Type B pancreatic cell (in vitro differentiated cells): Measurements from ENCODE around the gene LRRC1. TPM values are rescaled to one million over a fixed set of nuclear protein-coding genes. Genes with fewer than 3 reads are reported as not detected.

Source experiments
- DNase-seq: peaks from one replicate; pipeline ENCODE4 v3.0.0; 2021; ENCODE audit warnings: mixed read lengths; ENCODE audit not compliant: unreplicated experiment; ENCODE audit errors: extremely low spot score
- H3K27ac Mint-ChIP-seq: 2 replicates; pipeline ENCODE4 v1.8.0; 2021; ENCODE audit warnings: mild to moderate bottlenecking, mixed read lengths
- H3K27me3 Mint-ChIP-seq: 2 replicates; pipeline ENCODE4 v1.8.0; 2021; ENCODE audit warnings: mixed read lengths
- H3K36me3 Mint-ChIP-seq: 2 replicates; pipeline ENCODE4 v1.8.0; 2021; ENCODE audit warnings: mixed read lengths
- H3K4me1 Mint-ChIP-seq: one replicate; pipeline ENCODE4 v1.8.0; 2021; ENCODE audit warnings: mixed read lengths; ENCODE audit not compliant: unreplicated experiment
- H3K4me3 Mint-ChIP-seq: 2 replicates; pipeline ENCODE4 v1.8.0; 2021; ENCODE audit warnings: mild to moderate bottlenecking, mixed read lengths
- H3K9me3 Mint-ChIP-seq: 2 replicates; pipeline ENCODE4 v1.8.0; 2021; ENCODE audit warnings: mixed read lengths
- total RNA-seq: library from RNA; stranded (reverse); gene quantifications from 2 replicates; pipeline ENCODE4 v1.2.1, GENCODE V29; 2021; ENCODE audit warnings: low replicate concordance
- TF ChIP-seq, protein P1 (sequence below): fragments of 200-600 bp; sonication (generic); conservative IDR thresholded peaks from 2 replicates; pipeline ENCODE4 v1.5.0; 2021; ENCODE audit warnings: antibody characterized with exemption, mild to moderate bottlenecking

The LRRC1 gene
- total RNA-seq, 1 donor from 2014 or later: 28.9 TPM

DNA sequence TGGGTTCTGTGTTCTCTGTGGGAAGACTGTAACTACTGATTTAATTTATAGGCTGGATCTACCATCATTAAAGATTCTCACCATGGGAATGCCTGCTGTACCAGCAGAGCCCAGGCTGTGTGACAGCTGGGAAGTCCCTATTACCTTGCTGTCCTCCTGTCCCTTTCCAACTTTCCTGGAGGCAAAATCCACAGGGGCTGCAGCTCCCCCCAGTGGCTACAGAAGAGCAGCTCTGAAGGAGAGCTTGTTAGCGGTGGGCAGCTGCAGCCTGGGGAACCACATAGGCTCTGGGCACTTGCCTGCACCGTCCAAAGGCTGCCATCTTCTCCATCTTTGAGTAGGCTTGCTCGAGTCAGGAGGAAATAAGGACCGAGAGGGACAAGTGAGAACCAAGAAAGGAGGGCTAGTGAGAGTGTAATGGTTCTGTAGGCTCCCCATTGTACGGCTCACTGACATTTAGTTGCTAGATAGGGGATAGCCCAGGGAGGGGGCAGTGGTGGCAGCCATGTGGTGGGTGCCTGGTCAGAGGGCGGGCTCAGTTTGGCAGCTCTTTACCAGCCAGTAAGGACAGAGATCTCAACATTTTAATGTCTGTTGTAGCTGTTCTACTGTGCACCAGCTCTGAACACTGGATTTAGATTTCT is 161.4 kb downstream of the LRRC1 start:
- TF ChIP-seq, protein P1, sequence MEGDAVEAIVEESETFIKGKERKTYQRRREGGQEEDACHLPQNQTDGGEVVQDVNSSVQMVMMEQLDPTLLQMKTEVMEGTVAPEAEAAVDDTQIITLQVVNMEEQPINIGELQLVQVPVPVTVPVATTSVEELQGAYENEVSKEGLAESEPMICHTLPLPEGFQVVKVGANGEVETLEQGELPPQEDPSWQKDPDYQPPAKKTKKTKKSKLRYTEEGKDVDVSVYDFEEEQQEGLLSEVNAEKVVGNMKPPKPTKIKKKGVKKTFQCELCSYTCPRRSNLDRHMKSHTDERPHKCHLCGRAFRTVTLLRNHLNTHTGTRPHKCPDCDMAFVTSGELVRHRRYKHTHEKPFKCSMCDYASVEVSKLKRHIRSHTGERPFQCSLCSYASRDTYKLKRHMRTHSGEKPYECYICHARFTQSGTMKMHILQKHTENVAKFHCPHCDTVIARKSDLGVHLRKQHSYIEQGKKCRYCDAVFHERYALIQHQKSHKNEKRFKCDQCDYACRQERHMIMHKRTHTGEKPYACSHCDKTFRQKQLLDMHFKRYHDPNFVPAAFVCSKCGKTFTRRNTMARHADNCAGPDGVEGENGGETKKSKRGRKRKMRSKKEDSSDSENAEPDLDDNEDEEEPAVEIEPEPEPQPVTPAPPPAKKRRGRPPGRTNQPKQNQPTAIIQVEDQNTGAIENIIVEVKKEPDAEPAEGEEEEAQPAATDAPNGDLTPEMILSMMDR: peak; percentile 78
- H3K4me3 Mint-ChIP-seq: peak overlapping the region; percentile 51
- H3K27ac Mint-ChIP-seq: peak overlapping the region; percentile 80
- DNase-seq: no peak
- peaks cover 7% of the 10 kb centered on the region for H3K4me1 Mint-ChIP-seq
- H3K9me3 Mint-ChIP-seq: no peaks in the 10 kb centered on the region
- no peaks in the 10 kb centered on the region for H3K36me3 Mint-ChIP-seq
- no peaks in the 10 kb centered on the region for H3K27me3 Mint-ChIP-seq

DNA sequence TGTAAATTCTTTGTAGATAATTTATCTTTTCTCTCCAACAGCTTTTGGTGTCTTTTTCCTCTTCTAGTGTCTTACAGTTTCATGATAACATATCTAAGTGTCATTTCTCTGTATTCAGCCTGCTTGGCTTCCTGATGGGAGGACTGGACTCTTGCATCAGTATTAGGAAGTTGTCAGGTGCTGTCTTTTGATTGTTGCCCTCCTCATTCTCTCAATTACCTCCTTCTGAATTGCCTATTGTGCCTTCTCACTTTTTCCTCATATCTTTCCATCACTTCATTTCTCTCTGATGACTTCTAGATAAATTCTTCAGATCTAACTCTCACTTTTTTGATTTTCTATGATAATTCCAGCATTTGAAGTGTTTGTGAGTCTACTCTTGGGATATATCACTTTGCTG is 162.0 kb downstream of the LRRC1 start:
- DNase-seq: no peak
- Mint-ChIP-seq H3K27ac (no peak overlapping the region), H3K36me3 (no peaks in the 10 kb centered on the region), H3K9me3 (no peaks in the 10 kb centered on the region), H3K4me3 (no peak overlapping the region), H3K4me1 (peaks cover 7% of the 10 kb centered on the region), H3K27me3 (no peaks in the 10 kb centered on the region)
- TF ChIP-seq, protein P1: no peak

DNA sequence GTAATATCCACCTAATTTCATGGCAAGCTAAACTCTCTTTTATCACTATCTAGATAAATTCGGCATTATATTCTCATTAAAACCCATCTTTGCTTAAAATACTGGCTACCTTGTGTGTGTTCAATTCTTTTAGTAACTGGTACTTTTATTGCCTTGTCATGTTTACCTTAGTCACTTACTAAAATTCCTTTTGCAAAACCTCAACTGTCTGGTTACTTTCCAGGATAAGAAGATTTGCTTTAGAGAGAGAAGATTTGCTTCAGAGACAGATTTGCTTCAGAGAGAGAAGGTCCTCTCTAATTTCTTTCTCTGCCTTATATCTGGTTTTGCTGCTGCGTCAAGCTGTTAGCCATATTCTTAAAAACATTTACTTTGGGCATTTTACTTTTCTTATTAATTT is 164.9 kb downstream of the LRRC1 start:
- peaks cover 7% of the 10 kb centered on the region for H3K4me1 Mint-ChIP-seq
- H3K27me3 Mint-ChIP-seq: no peaks in the 10 kb centered on the region
- no peak overlapping the region for H3K27ac Mint-ChIP-seq
- H3K36me3 Mint-ChIP-seq: no peaks in the 10 kb centered on the region
- DNase-seq: no peak
- TF ChIP-seq, protein P1: no peak
- H3K4me3 Mint-ChIP-seq: no peak overlapping the region
- H3K9me3 Mint-ChIP-seq: no peaks in the 10 kb centered on the region

DNA sequence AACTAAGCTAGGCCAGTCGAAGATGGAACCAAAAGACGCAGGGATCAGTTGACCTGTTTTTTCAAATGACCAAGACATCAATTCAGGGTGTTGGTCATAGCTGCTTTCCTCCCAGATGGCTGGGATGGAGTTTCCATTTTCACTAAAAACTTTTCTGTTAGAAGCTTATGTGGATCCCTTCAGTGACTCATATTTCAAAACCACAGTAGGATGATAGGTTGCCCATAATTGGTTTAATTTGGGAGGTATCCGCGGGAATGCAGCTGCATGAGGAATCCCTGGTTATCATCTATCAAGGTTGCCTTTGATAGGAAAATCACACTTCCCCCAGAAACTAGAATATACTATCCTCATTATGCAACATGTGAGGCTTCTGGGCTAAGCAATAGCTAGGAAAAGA is 165.5 kb downstream of the LRRC1 start:
- Mint-ChIP-seq H3K27me3 (no peaks in the 10 kb centered on the region), H3K36me3 (no peaks in the 10 kb centered on the region), H3K27ac (no peak overlapping the region), H3K4me1 (peaks cover 7% of the 10 kb centered on the region), H3K9me3 (no peaks in the 10 kb centered on the region), H3K4me3 (no peak overlapping the region)
- TF ChIP-seq, protein P1: no peak
- no peak for DNase-seq

DNA sequence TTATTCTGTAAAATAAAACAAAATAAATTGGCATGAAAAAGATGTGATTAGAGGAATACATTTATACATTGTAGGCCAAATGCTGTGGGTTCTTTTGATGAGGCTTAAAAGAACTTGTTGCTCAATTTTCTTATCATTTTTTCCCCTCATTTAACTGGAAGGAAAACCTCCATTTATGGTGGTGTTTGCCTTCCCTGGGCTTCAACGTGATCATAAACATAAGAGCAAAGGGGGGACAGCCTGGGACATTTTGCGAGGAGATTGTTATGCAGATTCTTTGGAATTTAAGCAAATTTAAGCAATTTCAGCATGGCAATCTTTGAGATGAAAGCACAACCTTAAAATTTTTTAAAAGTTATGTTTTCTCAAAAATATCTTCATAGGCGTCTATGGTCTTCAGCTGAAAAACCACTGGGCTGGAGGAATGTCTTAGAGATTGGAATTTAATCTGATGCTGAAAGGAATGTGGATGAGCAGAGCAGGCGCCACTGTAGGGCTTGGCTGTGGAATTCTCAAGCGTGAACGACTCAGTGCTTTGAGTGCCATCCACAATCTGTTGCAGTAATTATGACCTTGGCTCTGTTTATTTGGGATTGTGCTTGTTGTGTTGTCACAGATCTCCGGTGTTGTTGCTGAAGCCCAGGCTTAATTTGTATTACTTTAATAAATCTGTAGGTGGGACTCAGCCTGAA is 167.0 kb downstream of the LRRC1 start:
- no peak for DNase-seq
- Mint-ChIP-seq H3K4me1 (no peaks in the 10 kb centered on the region), H3K9me3 (no peaks in the 10 kb centered on the region), H3K36me3 (no peaks in the 10 kb centered on the region), H3K27me3 (no peaks in the 10 kb centered on the region), H3K27ac (peak overlapping the region; percentile 89), H3K4me3 (peak overlapping the region; percentile 23)
- TF ChIP-seq, protein P1: no peak
